HPDE6-E6E7 (cell line): Measurements from ENCODE around the gene RADIL.
"Not testable (repeated sequence)": the region's sequence is repeated elsewhere in the genome, so short reads cannot be mapped to it uniquely, and the experiment has no call there.

Experiments
- DNase-seq: peaks from one replicate; pipeline ENCODE4 v3.0.0; 2011; ENCODE audit warnings: missing footprints; ENCODE audit errors: extremely low spot score

The RADIL gene, protein sequence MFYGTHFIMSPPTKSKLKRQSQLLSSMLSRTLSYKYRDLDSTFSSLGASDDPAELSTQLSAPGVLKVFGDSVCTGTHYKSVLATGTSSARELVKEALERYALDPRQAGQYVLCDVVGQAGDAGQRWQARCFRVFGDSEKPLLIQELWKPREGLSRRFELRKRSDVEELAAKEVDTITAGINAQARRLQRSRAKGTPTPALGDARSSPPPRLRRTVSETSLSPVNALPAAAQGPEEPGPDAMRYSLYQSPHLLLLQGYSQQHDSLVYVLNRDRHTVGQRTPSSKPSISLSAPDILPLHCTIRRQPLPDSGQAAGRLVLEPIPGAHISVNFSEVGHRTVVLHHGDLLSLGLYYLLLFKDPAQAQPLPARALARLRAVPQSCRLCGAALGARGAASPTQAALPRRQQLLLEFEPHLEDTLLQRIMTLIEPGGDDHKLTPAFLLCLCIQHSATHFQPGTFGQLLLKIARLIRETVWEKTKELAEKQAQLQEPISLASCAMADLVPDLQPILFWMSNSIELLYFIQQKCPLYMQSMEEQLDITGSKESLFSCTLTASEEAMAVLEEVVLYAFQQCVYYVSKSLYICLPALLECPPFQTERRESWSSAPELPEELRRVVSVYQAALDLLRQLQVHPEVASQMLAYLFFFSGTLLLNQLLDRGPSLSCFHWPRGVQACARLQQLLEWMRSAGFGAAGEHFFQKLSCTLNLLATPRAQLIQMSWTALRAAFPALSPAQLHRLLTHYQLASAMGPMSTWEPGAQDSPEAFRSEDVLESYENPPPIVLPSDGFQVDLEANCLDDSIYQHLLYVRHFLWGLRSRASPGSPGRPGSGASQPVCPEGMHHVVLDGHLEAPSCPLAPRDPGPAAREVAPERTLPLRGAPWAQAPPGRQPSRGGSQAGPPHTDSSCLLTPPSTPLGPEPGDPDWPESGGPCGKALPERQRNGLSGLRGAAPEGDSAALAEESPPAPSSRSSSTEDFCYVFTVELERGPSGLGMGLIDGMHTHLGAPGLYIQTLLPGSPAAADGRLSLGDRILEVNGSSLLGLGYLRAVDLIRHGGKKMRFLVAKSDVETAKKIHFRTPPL

DNA sequence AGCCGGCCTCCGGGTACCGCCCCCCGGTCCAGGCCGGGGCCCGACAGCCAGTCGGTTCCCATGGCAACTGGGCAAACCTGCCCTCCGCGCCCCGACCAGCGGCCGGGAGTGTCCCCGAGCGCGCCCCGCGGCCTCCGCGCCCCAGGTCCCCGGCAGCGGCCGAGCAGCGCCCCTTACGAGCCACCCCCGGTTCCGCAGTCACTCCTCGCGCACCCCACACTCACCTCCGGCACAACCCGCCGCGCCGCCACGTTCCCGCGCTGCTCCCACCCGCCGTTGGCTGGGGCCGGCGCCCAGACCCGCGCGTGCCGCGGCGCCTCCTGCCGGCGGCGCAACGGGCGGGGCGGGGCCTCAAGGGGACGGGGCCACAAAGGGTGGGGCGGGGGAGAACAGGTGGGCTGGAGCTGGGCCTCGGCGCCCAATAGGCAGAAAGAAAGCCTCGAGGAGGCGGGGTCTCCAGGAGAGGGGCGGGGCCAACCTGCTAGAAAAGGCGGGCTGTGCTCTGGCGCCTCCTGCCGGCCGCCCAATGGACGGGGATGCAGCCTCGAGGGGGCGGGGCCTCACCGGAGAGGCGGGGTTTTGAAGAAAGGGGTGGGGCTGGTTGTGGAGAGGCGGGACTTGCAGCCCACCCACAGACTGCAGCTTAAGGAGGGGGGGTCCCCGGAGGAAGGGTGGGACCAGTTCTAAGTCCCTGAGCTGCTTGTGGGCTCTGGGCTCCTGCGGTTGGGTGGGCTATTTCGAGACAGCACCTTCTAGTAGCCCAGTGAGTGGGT is at the start of gene RADIL:
Gene RADIL, minus strand, starts transcription at position 345 of the 773 bp plus-strand sequence. CDS start 5,577 bp downstream, outside the sequence.
- DNase-seq = no peak

DNA sequence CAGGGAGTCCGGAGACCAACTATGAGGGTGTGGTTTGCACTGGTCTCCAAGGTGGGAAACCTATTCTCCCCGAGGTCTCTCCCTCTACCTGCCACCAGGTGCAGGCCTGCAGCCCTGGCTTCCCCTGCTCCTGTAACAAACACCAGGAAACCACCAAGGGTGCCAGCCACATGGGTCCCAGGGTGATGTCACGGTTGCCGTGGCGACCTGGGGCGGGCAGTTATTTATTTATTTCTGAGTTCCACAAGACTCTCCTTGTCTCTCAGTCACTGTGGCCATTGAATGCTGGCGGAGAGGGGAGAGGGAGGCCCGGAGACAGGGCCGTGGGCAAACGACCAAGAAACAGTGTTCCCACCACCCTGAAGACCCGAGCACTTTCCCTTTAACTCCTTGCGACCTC is 48.4 kb upstream of the RADIL start:
- no peak for DNase-seq

DNA sequence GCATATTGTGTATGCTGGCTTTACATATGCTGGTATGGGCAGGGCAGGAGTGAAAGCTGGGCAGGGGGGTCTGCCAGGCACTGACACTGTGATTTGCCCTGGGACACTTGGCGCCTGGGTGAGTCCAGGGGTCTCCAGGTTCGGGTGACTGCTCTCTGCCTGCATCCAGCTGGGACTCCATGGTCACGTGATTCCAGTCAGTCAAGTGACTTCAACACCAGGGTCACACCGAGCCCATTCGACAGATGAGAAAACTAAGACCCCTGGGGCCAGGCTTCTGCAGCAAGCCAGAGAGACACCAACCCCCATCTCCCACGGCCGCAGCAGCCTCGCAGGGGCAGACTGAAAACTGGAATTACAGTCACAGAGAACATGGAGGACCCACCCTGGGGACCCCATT is 45.5 kb upstream of the RADIL start:
- DNase-seq = no peak

DNA sequence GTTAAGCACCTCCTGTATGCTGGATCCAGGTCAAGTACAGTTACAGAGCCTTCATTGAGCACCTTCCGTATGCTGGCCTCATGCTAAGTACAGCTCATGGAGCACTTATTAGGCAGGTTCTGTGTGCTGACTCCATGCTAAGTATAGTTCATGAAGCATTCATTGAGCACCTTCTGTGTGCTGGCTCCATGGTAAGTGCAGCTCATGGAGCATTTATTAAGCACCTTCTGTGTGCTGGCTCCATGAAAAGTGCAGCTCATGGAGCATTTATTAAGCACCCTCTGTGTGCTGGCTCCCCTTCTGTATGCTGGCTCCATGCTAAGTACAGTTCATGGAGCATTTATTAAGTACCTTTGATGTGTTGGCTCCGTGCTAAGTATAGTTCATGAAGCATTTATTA is 44.9 kb upstream of the RADIL start:
- DNase-seq = no peak

DNA sequence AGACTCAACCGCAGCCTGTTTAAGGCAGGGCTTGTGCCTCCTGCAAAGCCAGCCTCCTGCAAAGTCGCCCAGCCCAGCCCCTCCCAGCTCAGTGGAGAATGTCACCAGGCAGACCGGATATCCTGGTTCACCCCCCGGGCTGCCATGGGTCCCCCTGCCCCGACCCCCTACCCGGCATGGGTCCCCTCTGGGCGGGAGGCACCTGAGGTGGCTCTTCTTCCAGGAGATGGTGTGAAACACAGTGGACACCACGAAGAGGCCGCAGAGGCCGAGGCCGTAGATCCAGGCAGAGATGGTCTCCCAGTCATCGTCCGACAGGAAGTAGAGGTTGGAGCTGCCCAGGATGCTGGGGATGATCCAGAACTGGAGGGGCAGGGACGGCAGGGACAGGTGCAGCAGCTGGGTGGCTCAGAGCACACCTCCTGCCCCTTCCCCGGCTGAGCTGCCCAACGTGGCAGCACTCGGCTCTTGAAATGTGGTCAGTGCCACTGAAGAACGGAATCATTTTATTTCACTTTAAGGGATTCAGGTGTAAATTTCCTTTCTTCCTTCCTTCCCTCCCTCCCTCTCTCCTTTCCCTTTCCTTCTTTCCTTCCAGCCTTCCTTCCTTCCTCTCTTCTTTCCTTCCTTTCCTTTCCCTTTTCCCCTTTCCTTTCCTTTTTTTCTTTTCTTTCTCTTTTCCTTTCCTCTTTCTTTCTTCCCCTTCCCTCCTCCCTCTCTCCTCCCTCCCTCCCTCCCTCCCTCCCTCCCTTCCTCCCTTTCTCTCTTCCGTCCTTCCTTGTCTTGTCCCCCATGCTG is 36.7 kb upstream of the RADIL start:
- DNase-seq = no peak

DNA sequence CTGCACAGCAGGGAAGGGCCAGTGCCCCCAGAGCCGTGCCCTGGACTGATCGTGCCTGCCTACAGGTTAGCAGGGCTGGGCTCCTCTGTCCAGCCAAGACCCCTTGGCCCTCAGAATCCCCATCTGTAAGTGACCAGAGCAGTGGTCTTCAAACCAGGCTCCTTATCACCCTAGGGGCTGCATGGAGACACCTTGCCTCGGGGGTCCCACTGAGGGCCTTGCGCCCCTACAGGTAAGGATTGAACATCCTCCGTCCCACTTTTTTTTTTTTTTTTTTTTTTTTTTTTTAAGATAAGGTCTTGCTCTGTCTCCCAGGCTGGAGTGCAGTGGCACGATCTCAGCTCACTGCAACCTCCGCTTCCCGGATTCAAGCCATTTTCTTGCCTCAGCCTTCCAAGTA is 32.6 kb upstream of the RADIL start:
- no peak for DNase-seq

DNA sequence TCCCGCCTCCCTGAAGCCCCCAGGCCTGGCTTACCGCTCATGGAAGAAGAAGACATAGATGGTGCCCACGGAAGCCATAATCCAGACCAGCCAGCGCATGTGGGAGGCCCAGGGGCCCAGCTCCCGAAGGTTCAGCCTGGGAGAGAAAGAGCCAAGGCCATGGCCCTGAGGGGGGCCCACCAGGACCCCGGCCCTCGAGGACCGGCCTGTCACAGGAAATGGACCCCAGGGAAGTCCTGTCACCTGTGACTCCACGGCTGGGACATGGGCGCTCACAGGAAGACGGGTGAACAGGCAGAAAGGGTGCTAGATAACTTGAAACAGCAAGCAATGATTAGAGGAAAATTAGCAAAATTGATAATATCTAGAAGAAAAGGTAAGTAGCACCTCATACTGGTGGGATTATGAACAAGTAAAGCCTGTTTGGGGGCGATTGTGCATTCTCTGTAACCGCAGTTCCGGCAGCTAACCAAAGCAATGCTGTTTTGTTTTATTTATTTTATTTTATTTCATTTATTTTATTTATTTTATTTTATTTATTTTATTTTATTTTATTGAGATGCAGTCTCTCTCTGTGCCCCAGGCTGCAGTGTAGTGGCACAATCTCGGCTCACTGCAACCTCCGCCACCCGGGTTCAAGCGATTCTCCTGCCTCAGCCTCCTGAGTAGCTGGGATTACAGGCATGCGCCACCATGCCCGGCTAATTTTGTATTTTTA is 27.8 kb upstream of the RADIL start:
- no peak for DNase-seq

DNA sequence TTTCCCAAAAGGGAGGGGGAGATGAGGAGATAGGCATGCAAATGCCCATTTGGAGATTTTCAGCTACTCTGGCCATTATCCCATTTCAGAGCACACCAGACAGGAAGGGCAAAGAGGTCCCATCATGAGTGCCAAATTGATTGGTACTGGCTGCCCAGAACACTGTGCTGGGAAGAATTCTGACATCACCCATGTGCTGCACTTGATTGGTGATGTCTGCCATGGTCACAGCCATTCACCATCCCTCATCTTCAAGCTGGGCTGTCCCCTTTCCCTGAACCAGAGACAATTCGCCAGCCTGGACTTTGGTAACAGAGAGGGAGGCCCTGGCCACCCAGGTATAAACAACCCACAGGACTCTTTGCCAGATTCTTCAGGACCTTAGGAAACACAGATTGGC is 23.2 kb upstream of the RADIL start:
- no peak for DNase-seq

DNA sequence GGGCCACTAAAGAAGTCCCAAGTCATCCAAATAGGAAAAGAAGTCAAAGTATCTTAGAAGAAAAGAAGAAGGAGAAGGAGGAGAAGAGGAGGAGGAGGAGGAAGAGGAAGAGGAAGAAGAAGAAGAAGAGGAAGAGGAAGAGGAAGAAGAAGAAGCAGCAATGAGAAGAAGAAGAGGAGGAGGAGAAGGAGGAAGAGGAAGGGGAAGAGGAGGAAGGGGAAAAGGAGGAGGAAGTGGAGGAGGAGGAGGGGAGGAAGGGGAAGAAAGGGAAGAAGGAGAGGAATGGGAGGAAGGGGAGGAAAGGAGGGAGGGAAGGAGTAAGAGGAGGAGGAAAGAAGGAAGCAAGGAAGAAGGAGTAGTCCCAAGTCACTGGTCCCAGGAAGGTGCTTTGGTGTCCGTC is 21.7 kb upstream of the RADIL start:
- no peak for DNase-seq

DNA sequence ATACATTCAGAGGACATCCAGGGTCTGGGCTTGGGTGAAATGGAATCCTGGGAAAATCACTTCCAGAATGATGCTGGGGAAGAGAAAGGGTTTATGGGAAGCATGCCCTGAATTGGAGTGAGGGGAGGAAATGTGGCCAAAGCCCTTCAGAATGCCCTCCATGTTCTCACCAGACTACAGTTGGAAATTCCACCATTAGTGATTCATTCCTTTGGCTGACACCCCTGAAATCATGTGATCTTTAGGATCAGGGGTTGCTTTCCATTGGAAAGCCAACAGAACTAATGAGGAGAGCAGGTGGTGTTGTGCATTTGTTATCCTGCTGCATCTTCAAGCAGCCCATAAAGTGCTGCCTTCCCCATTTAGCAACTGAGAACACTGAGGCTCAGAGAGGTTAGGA is 20.8 kb upstream of the RADIL start:
- DNase-seq = no peak

DNA sequence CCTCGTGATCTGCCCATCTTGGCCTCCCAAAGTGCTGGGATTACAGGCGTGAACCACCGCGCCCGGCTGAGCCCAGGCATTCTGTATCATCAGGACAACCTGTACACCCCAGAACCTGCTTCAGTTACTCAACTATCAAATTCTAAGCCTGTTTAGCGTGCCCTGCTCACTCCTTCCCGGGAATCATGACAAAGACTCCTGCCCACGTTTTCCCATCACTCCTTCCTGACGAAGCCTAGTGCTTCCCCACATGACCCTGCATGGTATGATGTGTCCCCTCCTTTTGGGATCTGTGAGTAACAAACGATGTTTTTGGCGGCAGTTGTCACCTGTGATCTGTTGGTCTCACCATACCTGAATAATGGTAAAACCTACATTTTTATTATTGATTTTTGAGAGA is 12.2 kb upstream of the RADIL start:
- DNase-seq = no peak

DNA sequence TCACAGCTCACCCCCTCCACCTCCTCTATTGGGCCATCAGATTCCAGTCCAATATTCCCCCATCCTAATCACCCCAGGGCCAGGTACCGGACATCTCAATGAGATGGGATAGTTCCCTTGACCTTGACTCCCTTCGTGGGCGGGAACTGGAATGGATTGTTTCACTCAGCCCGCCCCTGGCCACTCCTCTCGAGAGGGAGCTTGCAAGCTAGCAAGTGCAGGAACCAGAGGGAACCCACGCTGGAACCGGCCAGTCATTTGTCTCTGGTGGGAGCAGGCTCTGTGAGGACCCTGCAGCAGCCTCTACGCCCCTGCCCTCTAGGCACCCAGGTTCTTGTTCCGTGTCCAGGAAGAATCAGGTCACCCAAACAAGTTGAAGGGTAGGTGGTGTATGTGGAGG is 11.0 kb upstream of the RADIL start:
- no peak for DNase-seq

DNA sequence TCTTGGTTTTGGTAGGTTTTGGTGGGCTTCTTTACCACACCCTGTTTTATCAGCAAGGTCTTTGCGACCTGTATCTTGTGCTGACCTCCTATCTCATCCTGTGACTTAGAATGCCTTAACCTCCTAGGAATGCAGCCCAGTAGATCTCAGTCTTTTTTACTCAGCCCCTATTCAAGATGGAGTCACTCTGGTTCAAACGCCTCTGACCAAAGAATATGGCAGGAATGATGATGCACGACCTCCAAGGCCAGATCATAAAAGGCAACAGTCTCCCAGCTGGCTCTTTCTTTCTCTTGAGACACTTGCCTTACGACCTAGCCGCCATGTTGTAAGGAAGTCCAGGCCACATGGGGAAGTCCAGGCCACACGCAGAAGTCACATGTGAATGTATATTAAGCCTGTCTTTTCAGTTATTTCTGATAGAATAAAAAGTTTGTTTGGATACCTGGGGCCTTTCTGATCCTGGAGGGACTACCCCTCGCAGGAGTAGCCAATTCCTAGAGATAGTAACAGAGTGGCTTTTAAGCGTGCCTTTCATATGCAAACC is 10.5 kb upstream of the RADIL start:
- DNase-seq = no peak

DNA sequence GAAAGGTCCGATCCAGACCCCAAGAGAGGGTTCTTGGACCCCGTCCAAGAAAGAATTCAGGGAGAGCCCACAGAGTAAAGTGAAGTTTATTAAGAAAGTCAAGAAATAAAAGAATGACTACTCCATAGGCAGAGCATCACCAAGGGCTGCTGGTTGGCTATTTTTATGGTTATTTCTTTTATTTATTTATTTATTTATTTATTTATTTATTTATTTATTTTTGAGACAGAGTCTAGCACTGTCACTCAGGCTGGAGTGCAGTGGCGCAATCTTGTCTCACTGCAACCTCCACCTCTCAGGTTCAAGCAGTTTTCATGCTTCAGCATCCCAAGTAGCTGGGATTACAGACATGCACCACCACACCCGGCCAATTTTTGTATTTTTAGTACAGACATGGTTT is 9.7 kb upstream of the RADIL start:
- DNase-seq = not testable (repeated sequence)

DNA sequence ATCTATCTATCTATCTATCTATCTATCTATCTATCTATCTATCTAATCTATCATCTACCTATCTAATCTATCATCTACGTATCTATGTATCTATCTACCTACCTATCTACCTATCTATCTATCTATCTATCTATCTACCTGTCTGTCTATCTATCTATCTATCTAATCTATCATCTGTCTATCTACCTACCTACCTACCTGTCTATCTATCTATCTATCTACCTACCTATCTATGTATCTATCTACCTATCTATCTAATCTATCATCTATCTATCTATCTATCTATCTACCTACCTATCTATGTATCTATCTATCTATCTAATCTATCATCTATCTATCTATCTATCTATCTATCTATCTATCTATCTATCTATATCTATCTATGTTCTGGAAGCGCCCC is 8.0 kb upstream of the RADIL start:
- not testable (repeated sequence) for DNase-seq

DNA sequence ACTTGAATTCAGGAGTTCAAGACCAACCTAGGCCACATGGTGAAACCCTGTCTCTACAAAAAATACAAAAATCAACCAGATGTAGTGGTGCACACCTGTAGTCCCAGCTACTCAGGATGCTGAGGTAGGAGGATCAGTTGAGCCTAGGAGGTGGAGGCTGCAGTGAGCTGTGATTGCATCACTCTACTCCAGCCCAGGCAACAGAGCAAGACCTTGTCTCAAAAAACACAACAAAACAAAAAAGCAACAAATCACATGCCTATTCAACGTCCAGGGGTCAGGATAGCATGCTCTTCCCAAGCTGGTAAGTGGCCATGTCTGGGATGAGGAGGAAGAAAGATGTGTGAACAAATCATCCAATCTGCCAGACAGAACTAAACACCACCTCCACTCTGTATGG is 6.2 kb upstream of the RADIL start:
- DNase-seq = no peak

DNA sequence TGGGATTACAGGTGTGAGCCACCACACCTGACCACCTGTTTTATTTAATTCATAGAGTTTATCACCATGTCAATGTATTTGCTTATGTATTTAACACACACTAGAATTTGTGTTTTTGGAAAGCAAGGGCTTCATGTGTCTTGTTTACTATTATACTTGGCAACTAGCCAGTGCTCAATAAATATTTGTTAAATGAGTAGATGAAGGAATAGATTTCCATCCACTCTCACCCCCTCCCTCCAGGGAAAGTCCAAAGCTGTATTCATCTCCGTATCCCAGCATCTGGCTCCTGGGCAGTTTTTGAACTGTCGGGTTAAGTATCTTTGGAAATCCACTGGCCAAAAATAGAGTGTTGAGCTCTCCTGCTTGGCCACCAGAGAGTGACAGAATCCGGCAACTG is 4.6 kb upstream of the RADIL start:
- DNase-seq = no peak

DNA sequence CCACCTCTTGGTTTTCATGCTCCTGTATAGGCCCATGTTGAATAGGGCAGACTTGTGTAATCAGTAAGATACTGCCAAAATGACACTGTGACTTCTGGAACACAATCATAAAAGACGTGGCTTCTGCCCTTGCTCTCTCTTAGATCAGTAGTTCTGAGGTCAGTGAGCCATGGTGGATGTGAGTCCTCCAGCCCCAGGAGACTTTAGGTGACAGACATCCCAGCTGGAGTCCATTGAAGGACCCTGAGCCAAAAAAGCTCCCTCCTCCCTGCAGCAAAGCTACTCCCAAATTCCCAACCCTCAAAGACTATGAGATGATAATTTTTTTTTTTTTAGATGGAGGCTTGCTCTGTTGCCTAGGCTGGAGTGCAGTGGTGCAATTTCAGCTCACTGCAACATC is 3.2 kb upstream of the RADIL start:
- DNase-seq = no peak

DNA sequence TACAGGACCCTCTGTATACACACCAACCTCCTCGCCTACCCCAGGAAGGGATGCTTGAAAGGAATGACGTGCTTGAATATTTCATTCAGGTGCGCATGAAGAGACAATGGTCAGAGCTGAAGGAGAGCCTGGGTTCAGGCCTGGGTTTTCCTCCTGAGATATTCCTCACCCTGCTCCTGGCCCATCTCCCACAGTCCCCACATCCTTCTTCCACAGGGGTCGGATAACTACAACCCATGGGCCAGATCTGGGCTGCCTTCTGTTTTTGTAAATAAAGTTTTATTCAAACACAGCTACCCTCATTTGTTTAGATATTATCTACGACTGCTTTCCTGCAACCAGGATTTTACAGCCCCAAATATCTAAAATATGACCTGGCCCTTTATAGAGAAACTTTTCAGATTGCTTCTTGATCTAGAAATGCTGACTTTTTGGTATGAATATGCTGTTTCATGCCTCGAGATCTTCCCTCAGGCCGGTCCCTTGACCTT is 1.8 kb upstream of the RADIL start:
- no peak for DNase-seq

DNA sequence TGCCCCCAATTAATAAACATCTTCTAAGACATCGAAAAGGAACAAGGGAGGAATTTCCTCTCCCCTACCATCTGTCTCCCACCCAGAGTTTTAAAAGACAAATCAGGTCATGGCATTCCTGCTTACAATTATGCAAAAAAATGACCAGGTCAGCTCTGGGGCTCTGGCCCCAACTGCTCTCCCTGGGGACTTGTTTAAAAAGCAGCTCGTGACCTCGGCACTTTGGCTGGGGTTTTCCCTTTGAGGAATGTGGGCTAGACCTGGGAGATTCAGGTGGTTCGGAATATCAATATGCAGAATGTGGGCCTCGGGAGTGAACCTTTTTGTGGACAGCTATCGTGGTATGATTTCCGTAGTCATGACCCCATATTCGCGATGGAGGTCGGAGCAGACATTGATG is 648 bp upstream of the RADIL start:
- no peak for DNase-seq
